Measurements from ENCODE around the gene ARHGAP6.
"Not testable (repeated sequence)": the region's sequence is repeated elsewhere in the genome, so short reads cannot be mapped to it uniquely, and the experiment has no call there.

ARHGAP6 gene

DNA sequence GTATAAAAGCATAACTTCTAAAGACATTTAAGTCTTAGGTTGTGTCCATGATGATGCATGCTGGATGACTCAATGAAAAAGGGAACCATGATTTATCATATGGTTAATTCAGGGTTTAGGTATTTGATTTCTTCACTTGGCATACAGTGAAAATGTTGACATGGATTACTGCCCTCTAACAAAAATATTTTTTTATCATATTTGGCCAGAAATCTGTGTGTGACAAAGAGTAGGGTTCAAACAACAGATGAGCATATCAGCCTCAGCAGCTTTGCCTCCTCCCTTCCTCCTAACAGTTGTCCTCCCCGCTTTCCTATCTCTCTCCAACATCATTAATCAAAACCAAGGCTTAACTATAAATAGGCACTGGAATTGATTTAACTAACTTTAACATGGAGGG, 46.3 kb downstream of the ARHGAP6 start:
- no peak overlapping the region for H3K4me3 ChIP-seq
- peaks cover 23 to 50% (median 39%) of the 10 kb centered on the region in 11 experiments for H3K9me3 ChIP-seq (replicated peaks in 1 of 11)
- peaks cover 71 to 100% (median 96%) of the 10 kb centered on the region in 11 experiments for H3K27me3 ChIP-seq
- H3K9ac ChIP-seq, result no peak overlapping the region
- H4K20me1 ChIP-seq, result no peaks in the 10 kb centered on the region
- TF ChIP-seq Cebpa-rat (IDR thresholded peaks at IDR 0.05), result no peak
- no peak overlapping the region for H3K27ac ChIP-seq
- H3K4me2 ChIP-seq, result no peak overlapping the region
- no peaks in the 10 kb centered on the region for H3K36me3 ChIP-seq
- H3K4me1 ChIP-seq, result no peaks in the 10 kb centered on the region

DNA sequence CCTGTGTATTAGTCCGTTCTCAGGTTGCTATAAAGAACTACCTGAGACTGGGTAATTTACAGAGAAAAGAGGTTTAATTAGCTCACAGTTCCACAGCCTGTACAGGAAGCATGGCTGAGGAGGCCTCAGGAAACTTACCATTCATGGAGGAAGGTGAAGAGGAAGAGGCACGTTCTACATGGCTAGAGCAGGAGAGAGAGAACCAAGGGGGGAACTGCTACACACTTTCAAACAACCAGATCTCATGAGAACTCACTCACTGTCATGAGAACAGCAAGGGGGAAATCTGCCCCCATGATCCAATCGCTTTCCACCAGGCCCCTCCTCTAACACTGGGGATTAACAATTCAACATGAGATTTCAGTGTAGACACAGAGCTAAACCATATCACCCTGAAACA, 51.5 kb downstream of the ARHGAP6 start:
- Histone ChIP-seq H3K27me3 (peaks cover 73 to 100% (median 98%) of the 10 kb centered on the region in 11 experiments), H3K9me3 (replicated peaks in 1 of 11) (peaks cover 26 to 55% (median 48%) of the 10 kb centered on the region in 11 experiments)
- not testable (repeated sequence) for H3K36me3 ChIP-seq, H3K9ac ChIP-seq, H3K4me3 ChIP-seq, H4K20me1 ChIP-seq, H3K4me2 ChIP-seq, H3K4me1 ChIP-seq, H3K27ac ChIP-seq

DNA sequence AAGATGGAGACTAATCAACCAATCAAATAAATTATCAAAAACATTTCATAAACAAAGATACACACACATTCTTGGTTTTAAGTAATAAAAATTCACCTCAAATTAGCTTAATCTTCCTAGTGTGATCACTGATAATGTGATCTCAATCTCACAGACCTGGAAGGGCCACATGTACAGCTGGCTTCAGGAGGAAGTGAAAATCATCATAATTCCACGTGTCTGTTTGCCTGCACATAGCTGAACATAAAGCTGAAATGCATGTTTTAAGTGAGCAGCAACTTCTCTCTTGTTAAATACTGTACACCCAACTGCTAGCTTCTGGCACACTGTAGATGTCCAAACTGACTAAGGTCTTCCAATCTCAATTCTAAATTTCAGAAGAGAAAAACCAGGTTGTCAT, 53.8 kb downstream of the ARHGAP6 start:
- Histone ChIP-seq H3K36me3 (no peaks in the 10 kb centered on the region), H3K4me1 (0 out of 20 replicates have a peak, but pooled peaks cover 0 to 3% (median 0%) of the 10 kb centered on the region in 10 experiments), H3K27ac (no peak overlapping the region), H3K9ac (no peak overlapping the region), H4K20me1 (no peaks in the 10 kb centered on the region), H3K4me2 (no peak overlapping the region), H3K4me3 (no peak overlapping the region), H3K27me3 (peaks cover 70 to 100% (median 98%) of the 10 kb centered on the region in 11 experiments), H3K9me3 (replicated peaks in 1 of 11) (peaks cover 26 to 61% (median 41%) of the 10 kb centered on the region in 11 experiments)
- TF ChIP-seq Cebpa-rat (IDR thresholded peaks at IDR 0.05), result no peak

DNA sequence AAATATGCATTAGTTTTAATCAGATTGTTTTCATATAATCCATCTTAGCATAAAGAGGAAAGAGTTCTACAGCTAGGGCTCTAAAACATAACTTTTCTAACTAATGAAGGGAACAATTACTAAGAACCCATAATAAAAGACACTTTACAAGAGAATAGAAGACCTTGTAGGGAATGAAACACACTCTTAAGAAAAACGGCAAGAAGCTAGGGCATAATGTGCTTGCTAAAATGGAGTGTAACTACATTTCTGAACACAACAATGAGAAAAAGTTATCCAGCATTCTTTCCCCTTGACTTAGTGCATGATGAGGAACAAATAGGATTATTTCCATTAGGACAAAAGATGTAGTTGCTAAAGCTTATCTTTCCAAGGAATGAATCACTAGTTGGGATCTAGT, 54.6 kb downstream of the ARHGAP6 start:
- no peak for TF ChIP-seq Cebpa-rat (IDR thresholded peaks at IDR 0.05)
- Histone ChIP-seq H3K27ac (no peak overlapping the region), H3K9me3 (replicated peaks in 1 of 11) (peaks cover 26 to 55% (median 36%) of the 10 kb centered on the region in 11 experiments), H3K4me2 (no peak overlapping the region), H3K4me3 (no peak overlapping the region), H4K20me1 (no peaks in the 10 kb centered on the region), H3K27me3 (peaks cover 70 to 100% (median 98%) of the 10 kb centered on the region in 11 experiments), H3K4me1 (0 out of 20 replicates have a peak, but pooled peaks cover 0 to 3% (median 0%) of the 10 kb centered on the region in 10 experiments), H3K9ac (no peak overlapping the region), H3K36me3 (no peaks in the 10 kb centered on the region)

DNA sequence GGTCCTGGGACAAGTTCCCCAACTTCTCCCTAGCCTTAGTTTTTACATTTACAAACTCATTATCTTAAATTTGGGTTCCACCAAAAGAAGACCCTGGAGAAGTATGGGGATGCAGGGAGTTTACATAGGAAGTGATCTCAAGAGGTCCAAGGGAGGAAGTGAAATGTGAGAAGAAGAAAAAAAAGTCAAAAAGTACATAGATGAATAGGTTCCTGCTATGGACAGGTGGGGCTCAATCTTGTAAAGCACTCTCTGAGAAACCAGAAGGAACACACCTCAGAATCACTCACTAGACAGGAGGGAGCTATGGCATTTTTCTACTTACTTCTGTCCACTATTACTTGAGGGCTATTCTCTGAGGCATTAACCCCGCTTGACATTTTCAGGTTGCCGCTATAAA, 56.6 kb downstream of the ARHGAP6 start:
- Histone ChIP-seq H3K9me3 (replicated peaks in 1 of 11) (peaks cover 12 to 46% (median 18%) of the 10 kb centered on the region in 11 experiments), H3K9ac (no peak overlapping the region), H3K4me1 (0 out of 20 replicates have a peak, but pooled peaks cover 0 to 3% (median 0%) of the 10 kb centered on the region in 10 experiments), H3K27ac (no peak overlapping the region), H3K4me2 (no peak overlapping the region), H3K27me3 (peaks cover 71 to 100% (median 99%) of the 10 kb centered on the region in 11 experiments), H3K4me3 (no peak overlapping the region), H4K20me1 (no peaks in the 10 kb centered on the region), H3K36me3 (no peaks in the 10 kb centered on the region)
- TF ChIP-seq Cebpa-rat (IDR thresholded peaks at IDR 0.05), result no peak

DNA sequence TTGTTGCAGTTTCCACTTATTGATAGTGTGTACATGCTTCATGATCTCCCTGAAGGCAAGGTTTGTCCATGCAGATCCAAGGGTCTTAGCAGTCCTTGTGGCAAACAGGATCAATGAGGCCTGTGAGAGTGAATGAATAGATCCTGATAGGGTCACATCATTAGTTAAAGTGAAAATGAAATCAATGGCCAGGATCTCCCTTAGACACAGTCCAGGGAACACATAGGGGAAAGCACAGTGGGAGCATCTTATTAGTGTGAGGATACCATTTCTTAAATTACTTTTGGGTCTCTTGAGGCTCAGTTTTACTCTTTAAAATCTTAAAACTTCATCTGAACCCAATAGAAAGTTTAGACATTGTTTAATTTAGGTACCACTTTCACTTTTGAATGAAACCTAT, 59.3 kb downstream of the ARHGAP6 start:
- Histone ChIP-seq H3K4me1 (0 out of 20 replicates have a peak, but pooled peaks cover 0 to under 1% (median 0%) of the 10 kb centered on the region in 10 experiments), H4K20me1 (no peaks in the 10 kb centered on the region), H3K4me2 (no peak overlapping the region), H3K36me3 (no peaks in the 10 kb centered on the region), H3K9ac (no peak overlapping the region), H3K4me3 (no peak overlapping the region), H3K9me3 (replicated peaks in 1 of 11) (peaks cover 0 to 26% (median 0%) of the 10 kb centered on the region in 11 experiments; a peak in 7 of 22 replicates), H3K27me3 (peaks cover 82 to 100% (median 98%) of the 10 kb centered on the region in 11 experiments), H3K27ac (no peak overlapping the region)
- TF ChIP-seq Cebpa-rat (IDR thresholded peaks at IDR 0.05), result no peak

DNA sequence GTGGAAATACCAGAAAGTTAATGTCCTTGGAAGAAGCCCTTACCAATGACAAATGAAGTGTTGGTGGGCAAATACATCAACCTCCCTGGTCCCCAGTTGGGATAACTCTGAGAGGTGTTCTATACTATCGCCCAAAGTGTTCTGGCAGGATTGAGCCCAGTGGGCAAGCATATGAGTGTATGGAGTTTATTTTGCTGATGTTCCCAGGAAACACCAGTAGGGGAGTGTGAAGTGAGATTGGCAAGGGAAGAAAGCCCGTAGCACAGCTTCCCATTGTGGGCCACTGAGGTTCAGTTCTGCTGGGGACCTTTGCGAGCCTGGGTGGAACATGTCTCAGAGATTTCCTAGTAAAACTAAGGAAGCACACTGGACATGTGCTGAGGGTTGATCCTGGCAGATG, 65.1 kb downstream of the ARHGAP6 start:
- H3K27me3 ChIP-seq, result peaks cover 85 to 100% (median 98%) of the 10 kb centered on the region in 11 experiments
- H3K27ac ChIP-seq, result no peak overlapping the region
- H4K20me1 ChIP-seq, result no peaks in the 10 kb centered on the region
- H3K36me3 ChIP-seq, result no peaks in the 10 kb centered on the region
- no peak for TF ChIP-seq Cebpa-rat (IDR thresholded peaks at IDR 0.05)
- no peak overlapping the region for H3K9ac ChIP-seq
- no peak overlapping the region for H3K4me2 ChIP-seq
- peaks cover 0 to 9% (median 0%) of the 10 kb centered on the region in 11 experiments; a peak in 3 of 22 replicates for H3K9me3 ChIP-seq (replicated peaks in 1 of 11)
- H3K4me3 ChIP-seq, result no peak overlapping the region
- H3K4me1 ChIP-seq, result peaks cover 0 to 7% (median 0%) of the 10 kb centered on the region in 10 experiments; a peak in 1 of 20 replicates

DNA sequence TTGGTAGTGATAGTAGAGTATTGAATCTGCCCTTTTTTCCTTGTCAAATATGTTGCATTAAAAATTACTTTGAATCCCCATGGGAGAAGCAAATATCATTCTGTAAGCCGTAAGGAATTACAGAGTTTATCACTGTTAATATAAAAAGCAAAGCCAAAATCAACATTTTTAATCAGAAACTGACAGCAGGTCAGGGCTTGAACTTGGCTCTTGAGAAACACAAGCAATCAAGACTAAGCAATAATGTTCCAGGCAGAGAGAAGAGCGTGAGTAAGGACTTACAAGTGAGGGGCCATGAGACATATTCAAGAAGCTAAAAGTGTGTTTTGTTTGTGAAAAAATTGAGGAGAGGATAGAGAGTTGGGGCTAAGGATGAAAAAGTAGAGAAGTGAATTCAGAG, 68.2 kb downstream of the ARHGAP6 start:
- H3K27me3 ChIP-seq, result peaks cover 74 to 99% (median 98%) of the 10 kb centered on the region in 11 experiments
- peaks cover 0 to 18% (median 2%) of the 10 kb centered on the region in 10 experiments; a peak in 6 of 20 replicates for H3K4me1 ChIP-seq
- no peaks in the 10 kb centered on the region for H3K36me3 ChIP-seq
- H3K4me2 ChIP-seq, result no peak overlapping the region
- H3K9ac ChIP-seq, result no peak overlapping the region
- no peaks in the 10 kb centered on the region; a peak in 1 of 22 replicates for H3K9me3 ChIP-seq (replicated peaks in 1 of 11)
- TF ChIP-seq Cebpa-rat (IDR thresholded peaks at IDR 0.05), result no peak
- H3K27ac ChIP-seq, result no peak overlapping the region
- H3K4me3 ChIP-seq, result no peak overlapping the region
- no peaks in the 10 kb centered on the region for H4K20me1 ChIP-seq

DNA sequence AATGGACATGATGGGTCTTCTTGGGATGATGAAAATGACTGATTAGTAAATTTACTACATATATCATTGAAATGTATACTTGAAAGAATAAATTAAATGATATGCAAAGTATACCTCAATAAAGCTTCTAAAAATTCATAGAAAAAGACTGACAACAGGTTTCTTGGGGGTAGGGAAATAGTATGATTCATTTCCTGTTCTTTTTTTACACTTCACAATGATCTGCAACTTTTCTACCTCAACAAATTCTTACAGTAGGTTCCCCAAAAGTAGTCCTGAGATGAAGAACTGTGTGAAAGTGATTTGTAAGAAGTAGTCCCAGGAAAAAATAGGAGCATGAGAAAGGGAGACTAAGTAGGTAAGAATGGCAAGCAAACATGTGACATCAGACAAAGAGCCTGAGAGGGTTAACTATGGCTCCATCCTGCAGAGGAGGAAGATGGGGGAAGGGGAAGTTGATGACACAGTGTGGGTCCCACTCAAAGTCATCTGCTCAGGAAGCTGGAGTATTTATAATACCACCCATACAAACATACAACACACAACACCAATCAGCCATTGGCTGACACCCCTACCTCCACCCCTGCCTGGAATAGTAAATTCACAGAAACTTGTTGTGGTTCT, 73.9 kb downstream of the ARHGAP6 start:
- H3K4me1 ChIP-seq, result peaks cover 6 to 50% (median 11%) of the 10 kb centered on the region in 10 experiments; a peak in 17 of 20 replicates
- H3K4me2 ChIP-seq, result peak overlapping the region; percentile 5 to 76 (median 54)
- peaks cover 0 to 6% (median under 1%) of the 10 kb centered on the region in 11 experiments; a peak in 9 of 22 replicates for H3K9me3 ChIP-seq (replicated peaks in 1 of 11)
- H3K27me3 ChIP-seq, result peaks cover 50 to 91% (median 85%) of the 10 kb centered on the region in 11 experiments; a peak in 21 of 22 replicates
- no peak for TF ChIP-seq Cebpa-rat (IDR thresholded peaks at IDR 0.05)
- no peak overlapping the region for H3K4me3 ChIP-seq
- peak overlapping the region; percentile 20 to 76 (median 60); a peak in 20 of 22 replicates for H3K27ac ChIP-seq
- no peaks in the 10 kb centered on the region for H3K36me3 ChIP-seq
- peak overlapping the region in 4 of 11 experiments; percentile 3 to 46 (median 31); a peak in 4 of 22 replicates for H3K9ac ChIP-seq
- no peaks in the 10 kb centered on the region for H4K20me1 ChIP-seq
